H9 (cell line): ENCODE measurements around the gene PCARE. TPM values are rescaled to one million over a fixed set of nuclear protein-coding genes. Genes with fewer than 3 reads are reported as not detected.

Experiments
- DNase-seq: peaks from one replicate; pipeline ENCODE4 v3.0.0-alpha.2; 2017
- H2AFZ ChIP-seq: one replicate; pipeline ENCODE4 v1.6.1; 2013; ENCODE audit warnings: mild to moderate bottlenecking, low read length, control low read depth, moderate library complexity
- H2AK5ac ChIP-seq: 2 replicates; pipeline ENCODE4 v1.6.1; 2013; ENCODE audit warnings: low read length, control low read depth, mixed read lengths; ENCODE audit not compliant: insufficient read length
- H2BK120ac ChIP-seq: one replicate; pipeline ENCODE4 v1.6.1; 2013; ENCODE audit warnings: low read depth, mild to moderate bottlenecking, low read length, control low read depth, inconsistent platforms; ENCODE audit not compliant: poor library complexity, severe bottlenecking
- H2BK12ac ChIP-seq: 2 replicates; pipeline ENCODE4 v1.6.1; 2013; ENCODE audit warnings: low read length, control low read depth, mixed read lengths, low read depth; ENCODE audit not compliant: insufficient read length
- H2BK15ac ChIP-seq: 2 replicates; pipeline ENCODE4 v1.6.1; 2013; ENCODE audit warnings: low read depth, low read length, control low read depth
- H2BK20ac ChIP-seq: one replicate; pipeline ENCODE4 v1.6.1; 2013; ENCODE audit warnings: low read depth, mild to moderate bottlenecking, low read length, control low read depth, inconsistent platforms; ENCODE audit not compliant: poor library complexity, severe bottlenecking
- H2BK5ac ChIP-seq: 2 replicates; pipeline ENCODE4 v1.6.1; 2013; ENCODE audit warnings: low read length, control low read depth, mixed read lengths; ENCODE audit not compliant: insufficient read length
- H3K14ac ChIP-seq: 2 replicates; pipeline ENCODE4 v1.6.1; 2013; ENCODE audit warnings: low read length, control low read depth; ENCODE audit not compliant: insufficient read depth
- H3K18ac ChIP-seq: 2 replicates; pipeline ENCODE4 v1.6.1; 2013; ENCODE audit warnings: low read depth, mild to moderate bottlenecking, mixed read lengths, low read length, control low read depth; ENCODE audit not compliant: insufficient read length
- H3K23ac ChIP-seq: 2 replicates; pipeline ENCODE4 v1.6.1; 2013; ENCODE audit warnings: low read length, control low read depth, mixed read lengths, low read depth; ENCODE audit not compliant: insufficient read length
- H3K23me2 ChIP-seq: 2 replicates; pipeline ENCODE4 v1.6.1; 2013; ENCODE audit warnings: low read depth, mild to moderate bottlenecking, mixed read lengths, low read length, control low read depth; ENCODE audit not compliant: insufficient read length, poor library complexity, severe bottlenecking
- H3K27ac ChIP-seq: 2 replicates; pipeline ENCODE4 v1.5.1; 2013; ENCODE audit warnings: low read length, control low read depth, mixed read lengths, low read depth; ENCODE audit not compliant: insufficient read length
- H3K27me3 ChIP-seq: 2 replicates; pipeline ENCODE4 v1.6.1; 2013; ENCODE audit warnings: low read length, control low read depth, inconsistent platforms; ENCODE audit not compliant: insufficient read depth
- H3K4ac ChIP-seq: 2 replicates; pipeline ENCODE4 v1.6.1; 2013; ENCODE audit warnings: low read depth, mild to moderate bottlenecking, control low read depth, inconsistent platforms, low read length, moderate library complexity
- H3K4me1 ChIP-seq: 2 replicates; pipeline ENCODE4 v1.6.1; 2013; ENCODE audit warnings: low read length, control low read depth, inconsistent platforms; ENCODE audit not compliant: insufficient read depth
- H3K4me2 ChIP-seq: 2 replicates; pipeline ENCODE4 v1.6.1; 2013; ENCODE audit warnings: low read length, control low read depth, mixed read lengths; ENCODE audit not compliant: insufficient read length, insufficient read depth
- H3K56ac ChIP-seq: 2 replicates; pipeline ENCODE4 v1.6.1; 2013; ENCODE audit warnings: low read depth, mild to moderate bottlenecking, mixed read lengths, low read length, control low read depth; ENCODE audit not compliant: insufficient read length
- H3K79me1 ChIP-seq: 2 replicates; pipeline ENCODE4 v1.6.1; 2013; ENCODE audit warnings: low read depth, mild to moderate bottlenecking, moderate library complexity, low read length, control low read depth, inconsistent platforms; ENCODE audit not compliant: insufficient read depth, poor library complexity, severe bottlenecking
- H3K79me2 ChIP-seq: 2 replicates; pipeline ENCODE4 v1.6.1; 2013; ENCODE audit warnings: low read length, control low read depth, inconsistent platforms; ENCODE audit not compliant: insufficient read depth
- H3K9ac ChIP-seq: 2 replicates; pipeline ENCODE4 v1.6.1; 2013; ENCODE audit warnings: low read length, control low read depth, mixed read lengths; ENCODE audit not compliant: insufficient read length; ENCODE audit errors: extremely low read depth
- H3K9me3 ChIP-seq: one replicate; pipeline ENCODE4 v1.6.1; 2013; ENCODE audit warnings: low read depth, low read length, inconsistent platforms; ENCODE audit not compliant: control insufficient read depth
- H3T11ph ChIP-seq: one replicate; pipeline ENCODE4 v1.6.1; 2013; ENCODE audit warnings: mild to moderate bottlenecking, low read length, control low read depth, inconsistent platforms
- H4K20me1 ChIP-seq: one replicate; pipeline ENCODE4 v1.6.1; 2013; ENCODE audit not compliant: control insufficient read depth, insufficient read length, insufficient read depth
- H4K5ac ChIP-seq: 2 replicates; pipeline ENCODE4 v1.6.1; 2013; ENCODE audit warnings: low read depth, mild to moderate bottlenecking, mixed read lengths, low read length, control low read depth; ENCODE audit not compliant: insufficient read length
- H4K8ac ChIP-seq: replicated peaks from 2 replicates; pipeline ENCODE4 v1.6.1; 2013; ENCODE audit warnings: low read length, control low read depth, mixed read lengths, low read depth; ENCODE audit not compliant: insufficient read length
- H4K91ac ChIP-seq: 2 replicates; pipeline ENCODE4 v1.6.1; 2013; ENCODE audit warnings: low read depth, mild to moderate bottlenecking, moderate library complexity, mixed read lengths, low read length, control low read depth; ENCODE audit not compliant: insufficient read length
- H3K27ac Mint-ChIP-seq, 3 experiments: 2 replicates in 2 of 3; 3 replicates in 1 of 3; pipeline ENCODE4 v1.8.0; 2020 to 2021; ENCODE audit warnings: mixed read lengths in 3 of 3, mild to moderate bottlenecking in 1 of 3, moderate library complexity in 1 of 3
- H3K27me3 Mint-ChIP-seq: 2 replicates; pipeline ENCODE4 v1.8.0; 2021; ENCODE audit warnings: low read depth, mild to moderate bottlenecking, moderate library complexity, mixed read lengths
- H3K36me3 Mint-ChIP-seq, 3 experiments: 2 replicates in 2 of 3; 3 replicates in 1 of 3; pipeline ENCODE4 v1.8.0; 2020 to 2021; ENCODE audit warnings: low read depth in 3 of 3, mixed read lengths in 3 of 3; ENCODE audit not compliant: insufficient read depth in 1 of 3
- H3K4me1 Mint-ChIP-seq, 2 experiments: 2 replicates each; pipeline ENCODE4 v1.8.0; 2020; ENCODE audit warnings: mixed read lengths in 2 of 2
- H3K4me3 Mint-ChIP-seq, 2 experiments: 2 replicates in 1 of 2; 3 replicates in 1 of 2; pipeline ENCODE4 v1.8.0; 2020 to 2021; ENCODE audit warnings: mild to moderate bottlenecking in 2 of 2, mixed read lengths in 2 of 2, moderate library complexity in 1 of 2
- H3K9me3 Mint-ChIP-seq, 2 experiments: 2 replicates in 1 of 2; 3 replicates in 1 of 2; pipeline ENCODE4 v1.8.0; 2020; ENCODE audit warnings: mild to moderate bottlenecking in 2 of 2, mixed read lengths in 2 of 2, moderate library complexity in 1 of 2
- WGBS: extraction: QIAGEN DNeasy Blood & Tissue Kit; methylation state at CpG from one replicate; pipeline ENCODE4 v1.1.7; 2013; ENCODE audit warnings: missing lambda C conversion rate, low lambda C conversion rate, mixed read lengths; ENCODE audit not compliant: insufficient read length; ENCODE audit errors: extremely low coverage; 5-methylcytosine and 5-hydroxymethylcytosine counted together
- total RNA-seq: library from RNA; stranded (reverse); gene quantifications from 2 replicates; pipeline ENCODE4 v1.2.1, GENCODE V29; 2021
- TF ChIP-seq, protein P1 (sequence below): fragments of 200-600 bp; sonication (generic); conservative IDR thresholded peaks from 3 replicates; pipeline ENCODE4 v1.8.0; 2021; ENCODE audit warnings: antibody characterized with exemption, mild to moderate bottlenecking

The PCARE gene
- total RNA-seq, 1 experiment from 2014 or later, result not detected

- Histone ChIP-seq H3K56ac (no peak overlapping the region), H2BK20ac (no peak overlapping the region), H2BK5ac (no peak overlapping the region), H4K5ac (no peak overlapping the region), H3K4me1 (no peaks in the 10 kb centered on the region), H4K8ac (no peak overlapping the region), H2BK12ac (no peak overlapping the region), H3K23ac (no peak overlapping the region), H2BK120ac (no peak overlapping the region), H3K27ac (no peak overlapping the region), H3K23me2 (no peaks in the 10 kb centered on the region), H2AFZ (no peak overlapping the region), H3K79me1 (no peaks in the 10 kb centered on the region), H3K9me3 (peaks cover 6% of the 10 kb centered on the region), H3T11ph (no peak overlapping the region), H3K18ac (no peak overlapping the region), H4K91ac (no peak overlapping the region), H2AK5ac (no peak overlapping the region), H4K20me1 (no peaks in the 10 kb centered on the region), H3K4me2 (no peak overlapping the region), H3K4ac (no peak overlapping the region), H3K14ac (no peak overlapping the region), H3K9ac (no peak overlapping the region), H3K79me2 (no peaks in the 10 kb centered on the region), H3K27me3 (no peaks in the 10 kb centered on the region), H2BK15ac (no peak overlapping the region)
- Mint-ChIP-seq H3K27me3 (peaks cover 5% of the 10 kb centered on the region), H3K4me3 (no peak overlapping the region), H3K27ac (no peak overlapping the region), H3K36me3 (peaks cover 0 to 7% (median 3%) of the 10 kb centered on the region in 3 experiments; a peak in 4 of 7 replicates), H3K9me3 (peaks cover 14 to 15% of the 10 kb centered on the region in 2 experiments), H3K4me1 (no peaks in the 10 kb centered on the region)
- DNase-seq, result no peak
- WGBS, result no CpG with 5 or more reads among the region's 1 CpG
- TF ChIP-seq, protein P1, sequence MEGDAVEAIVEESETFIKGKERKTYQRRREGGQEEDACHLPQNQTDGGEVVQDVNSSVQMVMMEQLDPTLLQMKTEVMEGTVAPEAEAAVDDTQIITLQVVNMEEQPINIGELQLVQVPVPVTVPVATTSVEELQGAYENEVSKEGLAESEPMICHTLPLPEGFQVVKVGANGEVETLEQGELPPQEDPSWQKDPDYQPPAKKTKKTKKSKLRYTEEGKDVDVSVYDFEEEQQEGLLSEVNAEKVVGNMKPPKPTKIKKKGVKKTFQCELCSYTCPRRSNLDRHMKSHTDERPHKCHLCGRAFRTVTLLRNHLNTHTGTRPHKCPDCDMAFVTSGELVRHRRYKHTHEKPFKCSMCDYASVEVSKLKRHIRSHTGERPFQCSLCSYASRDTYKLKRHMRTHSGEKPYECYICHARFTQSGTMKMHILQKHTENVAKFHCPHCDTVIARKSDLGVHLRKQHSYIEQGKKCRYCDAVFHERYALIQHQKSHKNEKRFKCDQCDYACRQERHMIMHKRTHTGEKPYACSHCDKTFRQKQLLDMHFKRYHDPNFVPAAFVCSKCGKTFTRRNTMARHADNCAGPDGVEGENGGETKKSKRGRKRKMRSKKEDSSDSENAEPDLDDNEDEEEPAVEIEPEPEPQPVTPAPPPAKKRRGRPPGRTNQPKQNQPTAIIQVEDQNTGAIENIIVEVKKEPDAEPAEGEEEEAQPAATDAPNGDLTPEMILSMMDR, result no peak
These were observed 10.2 kb upstream of the PCARE start for GRCh38 chr2:29084554-29084953.
